Islet of Langerhans (tissue), 1 donor: ENCODE measurements around the gene ATP2B2.

ENCODE experiments used
- FAIRE-seq: peaks from one replicate; lab custom pipeline; 2011; peaks lifted over from hg19 to GRCh38; lab: Jason Lieb, UNC

Gene ATP2B2

GRCh38 chr3:10469441-10470119 is 35.8 kb downstream of the ATP2B2 start:
- FAIRE-seq = no peak

- FAIRE-seq = no peak
Measured at GRCh38 chr3:10468613-10469354, 36.6 kb downstream of the ATP2B2 start.

GRCh38 chr3:10467904-10468612 is 37.3 kb downstream of the ATP2B2 start:
- no peak for FAIRE-seq

GRCh38 chr3:10467204-10467603 is 38.2 kb downstream of the ATP2B2 start:
- no peak for FAIRE-seq

- no peak for FAIRE-seq
Measured at GRCh38 chr3:10466186-10466585, 39.2 kb downstream of the ATP2B2 start.

GRCh38 chr3:10465161-10465560 is 40.2 kb downstream of the ATP2B2 start:
- no peak for FAIRE-seq

- no peak for FAIRE-seq
Measured at GRCh38 chr3:10463533-10464434, 41.6 kb downstream of the ATP2B2 start.

GRCh38 chr3:10462641-10463532 is 42.5 kb downstream of the ATP2B2 start:
- FAIRE-seq = no peak

- no peak for FAIRE-seq
Measured at GRCh38 chr3:10460951-10461545, 44.3 kb downstream of the ATP2B2 start.

GRCh38 chr3:10459954-10460754 is 45.2 kb downstream of the ATP2B2 start:
- no peak for FAIRE-seq

- FAIRE-seq = no peak
Measured at GRCh38 chr3:10457560-10457959, 47.8 kb downstream of the ATP2B2 start.

GRCh38 chr3:10456981-10457380 is 48.4 kb downstream of the ATP2B2 start:
- FAIRE-seq = no peak

GRCh38 chr3:10455545-10455914 is 49.9 kb downstream of the ATP2B2 start:
- FAIRE-seq = no peak

- no peak for FAIRE-seq
Measured at GRCh38 chr3:10454907-10455544, 50.4 kb downstream of the ATP2B2 start.

- no peak for FAIRE-seq
Measured at GRCh38 chr3:10453431-10454163, 51.8 kb downstream of the ATP2B2 start.

- no peak for FAIRE-seq
Measured at GRCh38 chr3:10450494-10451440, 54.6 kb downstream of the ATP2B2 start.

GRCh38 chr3:10449436-10449835 is 56.0 kb downstream of the ATP2B2 start:
- no peak for FAIRE-seq

- no peak for FAIRE-seq
Measured at GRCh38 chr3:10448544-10448943, 56.8 kb downstream of the ATP2B2 start.
